Colonic mucosa (tissue), 4 donors: ENCODE data around the gene APLN. TPM values are rescaled to one million over a fixed set of nuclear protein-coding genes. Genes with fewer than 3 reads are reported as not detected.

ENCODE experiments used
- DNase-seq: peaks from one replicate; pipeline ENCODE4 v3.0.0-alpha.2; 2020
- H3K27ac ChIP-seq: fragments of 200-600 bp; one replicate; pipeline ENCODE4 v1.8.0; 2021
- H3K27me3 ChIP-seq: fragments of 200-600 bp; one replicate; pipeline ENCODE4 v1.8.0; 2021
- H3K36me3 ChIP-seq: fragments of 200-600 bp; one replicate; pipeline ENCODE4 v1.8.0; 2021
- H3K4me1 ChIP-seq: fragments of 200-600 bp; one replicate; pipeline ENCODE4 v1.8.0; 2021; ENCODE audit warnings: mild to moderate bottlenecking
- H3K4me3 ChIP-seq: fragments of 200-600 bp; one replicate; pipeline ENCODE4 v1.8.0; 2021
- H3K9ac ChIP-seq, 2 donors: one replicate each; pipeline ENCODE4 v1.7.0; 2013; ENCODE audit warnings: control low read depth in 2 of 2, low read depth in 2 of 2, low read length in 2 of 2
- H3K9me3 ChIP-seq: fragments of 200-600 bp; one replicate; pipeline ENCODE4 v1.8.0; 2021
- CTCF ChIP-seq: fragments of 200-600 bp; IDR thresholded peaks from one replicate; pipeline ENCODE4 v1.8.0; 2022; ENCODE audit warnings: antibody characterized with exemption, mild to moderate bottlenecking
- intact Hi-C: fragments of 100-400 bp; cut with DNase I; formaldehyde crosslinking; loops from one replicate; pipeline ENCODE4 v1.14.1; 2022
- total RNA-seq, 2 donors: library from RNA; stranded (reverse); fragmentation: NEBNext Ultra II Directional in 1 of 2; extraction: Animal tissue kit (Norgen Biotek cat#: 25700) in 1 of 2; gene quantifications; one replicate each; pipeline ENCODE4 v1.2.1, GENCODE V29; 2021
- donor health status: healthy.
- donor health status: DM: no; HTN: no; CAD: no.
- donor health status: DM: no; HTN: no; CAD: no.

Gene APLN
- total RNA-seq, 2 donors from 2014 or later = 0.15 to 2.7 TPM

GRCh38 chrX:129651756-129652564 is 2.8 kb downstream of the APLN start:
- DNase-seq = no peak
- H3K27me3 ChIP-seq = peaks cover 10% of the 10 kb centered on the region
- intact Hi-C loops = no loop called here
- TF ChIP-seq CTCF = no peak
- H3K9me3 ChIP-seq = no peaks in the 10 kb centered on the region
- no peak overlapping the region for H3K27ac ChIP-seq
- no peaks in the 10 kb centered on the region for H3K36me3 ChIP-seq
- H3K4me3 ChIP-seq = no peak overlapping the region
- no peaks in the 10 kb centered on the region for H3K4me1 ChIP-seq
- no peak overlapping the region for H3K9ac ChIP-seq

- Histone ChIP-seq H3K9me3 (no peaks in the 10 kb centered on the region), H3K4me3 (no peak overlapping the region), H3K27ac (no peak overlapping the region), H3K9ac (no peak overlapping the region), H3K27me3 (peaks cover 10% of the 10 kb centered on the region), H3K36me3 (no peaks in the 10 kb centered on the region), H3K4me1 (no peaks in the 10 kb centered on the region)
- DNase-seq = no peak
- no peak for TF ChIP-seq CTCF
- intact Hi-C loops = no loop called here
These were observed 3.8 kb downstream of the APLN start for GRCh38 chrX:129650821-129651510.

- Histone ChIP-seq H3K4me3 (no peak overlapping the region), H3K27me3 (peaks cover 10% of the 10 kb centered on the region), H3K4me1 (no peaks in the 10 kb centered on the region), H3K27ac (no peak overlapping the region), H3K9ac (no peak overlapping the region), H3K36me3 (no peaks in the 10 kb centered on the region), H3K9me3 (no peaks in the 10 kb centered on the region)
- intact Hi-C loops = no loop called here
- TF ChIP-seq CTCF = no peak
- no peak for DNase-seq
These were observed 4.5 kb downstream of the APLN start for GRCh38 chrX:129650183-129650689.

GRCh38 chrX:129649268-129650182 is 5.2 kb downstream of the APLN start:
- Histone ChIP-seq H3K36me3 (no peaks in the 10 kb centered on the region), H3K4me1 (no peaks in the 10 kb centered on the region), H3K4me3 (no peak overlapping the region), H3K27me3 (peaks cover 10% of the 10 kb centered on the region), H3K9ac (no peak overlapping the region), H3K27ac (no peak overlapping the region), H3K9me3 (no peaks in the 10 kb centered on the region)
- no peak for DNase-seq
- intact Hi-C loops = no loop called here
- TF ChIP-seq CTCF = no peak
